Spleen (tissue), 11 donors: ENCODE data around the gene MT1H. TPM values are rescaled to one million over a fixed set of nuclear protein-coding genes. Genes with fewer than 3 reads are reported as not detected.

ENCODE experiments used
- DNase-seq: peaks from one replicate; pipeline ENCODE4 v3.0.0-alpha.2; 2020
- H3K27ac ChIP-seq, 8 donors: fragments of 200-600 bp; sonication (generic) in 7 of 8; 1 replicate in 4 of 8; 2 replicates in 4 of 8; pipeline versions ENCODE4 v1.5.0 to v1.8.0; 2016 to 2021; ENCODE audit warnings: inconsistent platforms in 4 of 8, mild to moderate bottlenecking in 4 of 8, moderate library complexity in 1 of 8
- H3K27me3 ChIP-seq, 7 donors: fragments of 200-600 bp; sonication (generic) in 6 of 7; replicated peaks in 1 of 7; 1 replicate in 4 of 7; 2 replicates in 3 of 7; pipeline versions ENCODE4 v1.5.0 to v1.8.0; 2016 to 2021; ENCODE audit warnings: inconsistent platforms in 3 of 7, mild to moderate bottlenecking in 1 of 7
- H3K36me3 ChIP-seq, 6 donors: fragments of 200-600 bp; sonication (generic) in 5 of 6; 1 replicate in 4 of 6; 2 replicates in 2 of 6; pipeline versions ENCODE4 v1.5.0 to v1.8.0; 2016 to 2021; ENCODE audit warnings: inconsistent platforms in 2 of 6
- H3K4me1 ChIP-seq, 6 donors: fragments of 200-600 bp; sonication (generic) in 5 of 6; 1 replicate in 3 of 6; 2 replicates in 3 of 6; pipeline versions ENCODE4 v1.5.0 to v1.8.0; 2016 to 2021; ENCODE audit warnings: inconsistent platforms in 3 of 6
- H3K4me3 ChIP-seq, 8 donors: fragments of 200-600 bp; sonication (generic) in 7 of 8; 1 replicate in 4 of 8; 2 replicates in 4 of 8; pipeline versions ENCODE4 v1.5.0 to v1.8.0; 2016 to 2021; ENCODE audit warnings: inconsistent platforms in 4 of 8, mild to moderate bottlenecking in 4 of 8, moderate library complexity in 2 of 8
- H3K9me3 ChIP-seq, 8 donors: fragments of 200-600 bp; sonication (generic) in 7 of 8; 1 replicate in 4 of 8; 2 replicates in 4 of 8; pipeline versions ENCODE4 v1.5.0 to v1.8.0; 2016 to 2021; ENCODE audit warnings: inconsistent platforms in 4 of 8
- POLR2A ChIP-seq, 3 donors: fragments of 450-650 bp; IDR thresholded peaks; one replicate each; pipeline ENCODE4 v1.5.1; 2017; ENCODE audit warnings: antibody characterized with exemption in 3 of 3, mild to moderate bottlenecking in 1 of 3
- POLR2AphosphoS5 ChIP-seq, 3 donors: sonication (generic); formaldehyde crosslinking; IDR thresholded peaks; one replicate each; pipeline ENCODE4 v1.5.1; 2017; ENCODE audit warnings: antibody characterized with exemption in 3 of 3
- WGBS, 5 donors: extraction: QIAGEN DNeasy Blood & Tissue Kit in 3 of 5; methylation state at CpG; one replicate each; pipeline versions ENCODE4 v1.1.5 to v1.1.7; 2013 to 2018; 5-methylcytosine and 5-hydroxymethylcytosine counted together
- intact Hi-C: fragments of 100-400 bp; cut with DNase I; formaldehyde crosslinking; loops from one replicate; pipeline ENCODE4 v1.15.0; 2023; ENCODE audit warnings: low total_unique reads
- polyA plus RNA-seq, 3 donors: library from polyadenylated mRNA; stranded (reverse); fragments of 200-250 nt; gene quantifications; one replicate each; pipeline ENCODE4 v1.2.1, GENCODE V29; 2013
- total RNA-seq, 7 donors: library from RNA; depleted of rRNA in 3 of 7; stranded (reverse); fragments of >200 nt in 3 of 7; fragmentation: NEBNext Ultra II Directional in 4 of 7; extraction: Animal tissue kit (Norgen Biotek cat#: 25700) in 4 of 7; gene quantifications; one replicate each; pipeline versions ENCODE4 v1.1.0 to v1.2.1, GENCODE V29; 2016 to 2021
- TF ChIP-seq, protein P1 (sequence below), 11 experiments: fragments of 200-600 bp in 7 of 11; fragments of 450-650 bp in 4 of 11; sonication (generic) in 4 of 11; IDR thresholded peaks in 8 of 11; conservative IDR thresholded peaks in 3 of 11; 1 replicate in 7 of 11; 2 replicates in 4 of 11; pipeline versions ENCODE4 v1.4.0 to v1.8.0; 2016 to 2021; ENCODE audit warnings: antibody characterized with exemption in 11 of 11, inconsistent platforms in 4 of 11, mild to moderate bottlenecking in 1 of 11
- donor health status: healthy with polysubstance abuse.
- donor health status: DM: no; HTN: no; CAD: no; lungs with moderate emphysema.
- donor health status: DM: no; HTN: no; CAD: no.
- donor health status: Bipolar disorder and iron deficiency.
- donor health status: healthy.
- donor health status: DM: no; HTN: no; CAD: no.
- donor health status: DM: yes; HTN: yes; CAD: no.

Gene MT1H
- total and polyA plus RNA-seq, 10 donors = 0.54 to 1.1 (median 0.96) TPM; not detected in 7

DNA sequence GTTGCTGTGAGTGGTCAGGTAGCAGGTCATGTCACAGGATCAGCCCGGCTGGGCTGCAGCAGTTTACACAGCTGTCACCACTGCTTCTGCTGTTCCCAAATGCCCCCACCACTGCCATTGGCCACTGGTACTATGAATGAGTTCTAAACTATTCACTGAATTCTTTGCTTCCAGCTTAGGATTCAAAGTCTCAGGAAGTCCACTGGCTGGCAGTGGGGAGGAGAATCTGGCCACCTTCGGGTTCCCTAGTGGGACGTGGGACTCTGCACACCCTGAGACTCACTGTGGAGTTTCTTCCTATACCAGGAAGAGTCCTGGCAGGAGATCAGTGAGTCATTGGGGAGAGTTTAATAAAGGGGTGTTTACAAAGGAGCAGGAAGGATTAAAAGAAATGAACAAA is 19.6 kb downstream of the MT1H start:
- DNase-seq = no peak
- H3K27me3 ChIP-seq = no peaks in the 10 kb centered on the region
- WGBS, 5 donors = 71 to 89% (median 80%) methylated on average over 3 of the region's 3 CpGs
- no peak overlapping the region for H3K4me3 ChIP-seq
- TF ChIP-seq, protein P1, sequence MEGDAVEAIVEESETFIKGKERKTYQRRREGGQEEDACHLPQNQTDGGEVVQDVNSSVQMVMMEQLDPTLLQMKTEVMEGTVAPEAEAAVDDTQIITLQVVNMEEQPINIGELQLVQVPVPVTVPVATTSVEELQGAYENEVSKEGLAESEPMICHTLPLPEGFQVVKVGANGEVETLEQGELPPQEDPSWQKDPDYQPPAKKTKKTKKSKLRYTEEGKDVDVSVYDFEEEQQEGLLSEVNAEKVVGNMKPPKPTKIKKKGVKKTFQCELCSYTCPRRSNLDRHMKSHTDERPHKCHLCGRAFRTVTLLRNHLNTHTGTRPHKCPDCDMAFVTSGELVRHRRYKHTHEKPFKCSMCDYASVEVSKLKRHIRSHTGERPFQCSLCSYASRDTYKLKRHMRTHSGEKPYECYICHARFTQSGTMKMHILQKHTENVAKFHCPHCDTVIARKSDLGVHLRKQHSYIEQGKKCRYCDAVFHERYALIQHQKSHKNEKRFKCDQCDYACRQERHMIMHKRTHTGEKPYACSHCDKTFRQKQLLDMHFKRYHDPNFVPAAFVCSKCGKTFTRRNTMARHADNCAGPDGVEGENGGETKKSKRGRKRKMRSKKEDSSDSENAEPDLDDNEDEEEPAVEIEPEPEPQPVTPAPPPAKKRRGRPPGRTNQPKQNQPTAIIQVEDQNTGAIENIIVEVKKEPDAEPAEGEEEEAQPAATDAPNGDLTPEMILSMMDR (IDR thresholded peaks at IDR 0.05 in 8 of 11, conservative IDR thresholded peaks at IDR 0.05 in 3 of 11) = no peak
- TF ChIP-seq POLR2AphosphoS5 (IDR thresholded peaks at IDR 0.05) = no peak
- no peak for TF ChIP-seq POLR2A (IDR thresholded peaks at IDR 0.05)
- H3K36me3 ChIP-seq = no peaks in the 10 kb centered on the region
- H3K27ac ChIP-seq = no peak overlapping the region
- no peaks in the 10 kb centered on the region for H3K4me1 ChIP-seq
- H3K9me3 ChIP-seq = peaks cover 0 to 11% (median 3%) of the 10 kb centered on the region in 8 donors
- intact Hi-C loops = loop anchor here (10.0 kb wide), 1 partner anchor 84 kb away; the partner anchor contains the start of gene MT2A

- Histone ChIP-seq H3K9me3 (peaks cover 0 to 11% (median 3%) of the 10 kb centered on the region in 8 donors), H3K4me3 (no peak overlapping the region), H3K27me3 (no peaks in the 10 kb centered on the region), H3K4me1 (no peaks in the 10 kb centered on the region), H3K27ac (no peak overlapping the region), H3K36me3 (no peaks in the 10 kb centered on the region)
- 65 to 92% (median 77%) methylated on average over 4 of the region's 4 CpGs for WGBS, 5 donors
- DNase-seq = no peak
- intact Hi-C loops = no loop called here
- no peak for TF ChIP-seq POLR2A (IDR thresholded peaks at IDR 0.05)
- TF ChIP-seq POLR2AphosphoS5 (IDR thresholded peaks at IDR 0.05) = no peak
- TF ChIP-seq, protein P1 (IDR thresholded peaks at IDR 0.05 in 8 of 11, conservative IDR thresholded peaks at IDR 0.05 in 3 of 11) = no peak
These were observed 21.0 kb downstream of the MT1H start for GRCh38 chr16:56690420-56691122.

DNA sequence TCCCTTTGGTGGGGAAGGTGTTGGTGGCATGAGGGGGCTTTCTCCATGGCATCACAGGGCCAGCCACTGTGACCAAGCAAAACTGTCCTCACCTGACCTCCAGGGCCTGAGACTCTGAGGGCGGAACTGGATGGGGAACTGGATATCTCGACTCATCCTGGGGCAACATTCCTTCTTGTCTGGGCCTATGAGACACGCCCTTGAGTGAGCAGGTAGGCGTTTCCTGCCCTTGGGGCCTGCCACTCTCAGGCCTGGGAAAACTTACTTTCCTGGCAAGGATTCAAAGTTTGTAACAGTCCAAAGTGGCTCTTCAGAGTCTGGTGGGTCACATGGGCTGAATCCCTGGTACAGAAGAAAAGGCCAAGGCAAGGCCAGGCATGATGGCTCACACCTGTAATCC is 22.3 kb downstream of the MT1H start:
- peaks cover 0 to 6% (median 3%) of the 10 kb centered on the region in 8 donors for H3K9me3 ChIP-seq
- TF ChIP-seq, protein P1 (IDR thresholded peaks at IDR 0.05 in 8 of 11, conservative IDR thresholded peaks at IDR 0.05 in 3 of 11) = no peak
- TF ChIP-seq POLR2A (IDR thresholded peaks at IDR 0.05) (no peak), POLR2AphosphoS5 (IDR thresholded peaks at IDR 0.05) (no peak)
- H3K36me3 ChIP-seq = no peaks in the 10 kb centered on the region
- H3K4me3 ChIP-seq = no peak overlapping the region
- intact Hi-C loops = no loop called here
- DNase-seq = no peak
- no peaks in the 10 kb centered on the region for H3K27me3 ChIP-seq
- H3K27ac ChIP-seq = no peak overlapping the region
- H3K4me1 ChIP-seq = no peaks in the 10 kb centered on the region
- 67 to 89% (median 74%) methylated on average over 3 to 4 of the region's 4 CpGs for WGBS, 5 donors

- Histone ChIP-seq H3K36me3 (no peaks in the 10 kb centered on the region), H3K27ac (no peak overlapping the region), H3K4me1 (no peaks in the 10 kb centered on the region), H3K27me3 (peaks cover 0 to 5% (median 0%) of the 10 kb centered on the region in 7 donors), H3K4me3 (no peak overlapping the region), H3K9me3 (peaks cover 0 to 13% (median 4%) of the 10 kb centered on the region in 8 donors)
- 84 to 100% (median 93%) methylated on average over 1 of the region's 1 CpG for WGBS, 5 donors
- no peak for TF ChIP-seq POLR2AphosphoS5 (IDR thresholded peaks at IDR 0.05)
- TF ChIP-seq, protein P1 (IDR thresholded peaks at IDR 0.05 in 8 of 11, conservative IDR thresholded peaks at IDR 0.05 in 3 of 11) = no peak
- TF ChIP-seq POLR2A (IDR thresholded peaks at IDR 0.05) = no peak
- intact Hi-C loops = no loop called here
- no peak for DNase-seq
These were observed 25.6 kb downstream of the MT1H start for GRCh38 chr16:56695246-56695645.
